GM19239 (cell line): ENCODE results near the gene CLCN5.

Experiments
- DNase-seq: peaks from one replicate; pipeline ENCODE4 v3.0.0; 2011; ENCODE audit warnings: low spot score; ENCODE audit not compliant: insufficient read length
- FAIRE-seq: peaks from 2 replicates; lab custom pipeline; 2011; peaks lifted over from hg19 to GRCh38; lab: Jason Lieb, UNC

CLCN5 gene

GRCh38 chrX:49930039-49930438, 7.6 kb downstream of the CLCN5 start:
- FAIRE-seq (no peak), DNase-seq (no peak)

DNA sequence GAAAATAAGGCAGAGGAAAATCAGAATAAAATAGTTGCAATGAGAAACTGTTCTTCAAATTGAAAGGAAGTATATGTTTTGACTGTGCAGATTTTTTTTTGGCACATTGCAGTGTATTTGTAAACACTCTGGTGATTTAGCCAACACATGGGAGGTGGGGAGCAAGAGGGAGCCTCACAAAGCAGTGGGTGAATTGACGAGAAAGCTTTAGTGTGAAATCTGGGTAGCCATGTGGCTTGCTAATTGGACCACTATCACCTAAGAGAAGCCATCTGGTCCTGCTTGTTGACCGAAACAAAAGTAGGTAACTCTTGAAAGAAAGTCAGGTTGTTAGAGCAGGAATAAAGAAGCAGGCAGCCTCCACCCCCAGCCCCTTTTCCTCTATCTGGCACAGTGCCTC, 10.4 kb downstream of the CLCN5 start:
- FAIRE-seq (no peak), DNase-seq (no peak)

DNA sequence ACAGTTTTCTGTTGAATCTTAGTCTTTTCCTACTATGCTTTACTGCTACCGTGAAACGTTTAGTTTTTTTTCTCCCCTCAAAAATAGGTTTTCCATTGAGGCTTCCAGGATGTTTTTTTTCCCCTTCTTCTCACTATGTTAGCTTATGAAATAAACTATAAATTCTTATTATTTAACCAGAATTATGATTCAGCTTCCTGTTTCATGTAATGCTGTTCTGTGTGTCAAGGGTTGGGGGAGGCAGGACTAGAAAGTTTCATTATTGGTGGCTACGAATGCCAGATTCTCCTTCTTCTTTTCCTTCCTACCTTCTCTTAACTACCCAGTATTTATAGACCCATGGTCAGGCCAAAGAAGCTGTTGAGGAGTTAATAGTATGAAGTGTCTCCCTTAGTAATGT, 11.8 kb downstream of the CLCN5 start:
- no peak for FAIRE-seq
- no peak for DNase-seq

- FAIRE-seq (no peak), DNase-seq (no peak)
These were observed 12.3 kb downstream of the CLCN5 start for GRCh38 chrX:49934729-49935128.

DNA sequence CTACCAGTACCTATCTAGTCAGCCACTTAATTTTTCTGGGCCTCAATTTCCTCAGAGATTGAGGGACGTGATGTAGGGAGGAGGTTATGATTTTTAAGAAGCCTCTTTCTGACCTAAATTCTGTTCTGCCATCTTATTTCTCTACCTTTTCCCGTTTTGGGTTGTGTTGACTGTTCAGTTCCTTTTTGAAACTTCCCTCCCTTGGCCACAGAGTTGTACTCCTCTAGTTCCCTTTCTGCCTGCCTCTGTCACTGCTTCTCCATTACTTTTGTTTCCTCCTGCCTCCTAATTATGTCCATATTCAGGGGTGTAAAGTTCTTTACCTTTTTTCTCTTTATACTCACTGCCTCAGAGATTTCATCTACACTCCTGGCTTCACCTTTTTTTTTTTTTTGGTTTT, 25.4 kb downstream of the CLCN5 start:
- FAIRE-seq (peak; percentile 72), DNase-seq (no peak)

GRCh38 chrX:49949961-49950360, 27.6 kb downstream of the CLCN5 start:
- DNase-seq (no peak), FAIRE-seq (no peak)

DNA sequence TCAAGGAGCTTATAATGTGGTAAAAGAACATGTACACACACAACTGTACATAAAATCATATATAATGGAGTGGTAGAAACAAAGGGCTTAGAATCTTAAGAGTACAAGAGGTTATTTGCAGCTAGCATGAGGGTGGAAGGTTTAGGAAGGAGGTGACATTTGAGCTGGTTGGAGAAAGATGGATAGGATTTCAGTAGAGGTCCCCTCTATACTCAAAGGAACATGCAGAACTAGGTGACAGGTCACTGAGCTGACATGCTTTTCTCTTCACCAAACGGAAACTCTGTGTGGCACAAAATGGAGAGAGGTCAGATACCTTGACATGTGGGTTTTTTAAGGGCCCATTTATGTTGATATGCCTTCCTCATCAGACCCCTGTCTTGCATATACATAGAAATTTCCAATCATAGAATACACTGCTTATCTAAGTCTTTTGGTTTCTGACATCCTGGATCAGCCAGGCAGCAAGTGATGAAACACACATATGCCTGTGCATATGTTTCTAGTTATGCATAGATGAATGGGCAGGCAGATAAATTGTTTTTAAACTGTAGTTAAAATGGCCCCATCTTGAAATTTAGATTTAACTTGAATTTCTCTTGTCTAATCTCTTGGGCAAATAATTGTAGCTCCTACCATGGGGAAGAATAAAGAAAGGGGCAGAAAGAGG, 29.3 kb downstream of the CLCN5 start:
- FAIRE-seq, result no peak
- no peak for DNase-seq

DNA sequence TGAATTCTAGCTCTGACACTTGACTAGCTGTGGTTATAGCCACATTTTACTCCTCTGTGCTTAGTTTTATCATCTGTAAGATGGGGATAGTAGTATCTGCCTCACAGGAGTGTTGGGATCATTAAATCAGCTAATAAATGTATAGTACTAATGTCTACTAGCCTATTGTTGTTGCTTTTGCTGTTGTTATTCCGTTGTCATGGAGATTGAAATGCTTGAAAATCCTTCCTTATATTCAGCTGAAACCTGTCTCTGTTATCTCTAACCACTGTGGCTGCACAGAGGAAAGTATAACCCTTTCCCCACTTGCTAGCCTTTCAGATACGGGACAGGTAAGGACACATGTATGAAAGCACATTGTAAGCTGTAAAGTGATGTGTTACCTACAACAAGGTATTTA, 33.9 kb downstream of the CLCN5 start:
- no peak for DNase-seq
- FAIRE-seq, result no peak

GRCh38 chrX:49958727-49959485, 36.5 kb downstream of the CLCN5 start:
- FAIRE-seq (peak; percentile 33), DNase-seq (no peak)

GRCh38 chrX:49959602-49960001, 37.2 kb downstream of the CLCN5 start:
- DNase-seq (no peak), FAIRE-seq (no peak)

GRCh38 chrX:49960061-49960460, 37.7 kb downstream of the CLCN5 start:
- no peak for FAIRE-seq
- DNase-seq, result no peak

GRCh38 chrX:49970674-49971073, 48.3 kb downstream of the CLCN5 start:
- DNase-seq (no peak), FAIRE-seq (peak; percentile 64)

DNA sequence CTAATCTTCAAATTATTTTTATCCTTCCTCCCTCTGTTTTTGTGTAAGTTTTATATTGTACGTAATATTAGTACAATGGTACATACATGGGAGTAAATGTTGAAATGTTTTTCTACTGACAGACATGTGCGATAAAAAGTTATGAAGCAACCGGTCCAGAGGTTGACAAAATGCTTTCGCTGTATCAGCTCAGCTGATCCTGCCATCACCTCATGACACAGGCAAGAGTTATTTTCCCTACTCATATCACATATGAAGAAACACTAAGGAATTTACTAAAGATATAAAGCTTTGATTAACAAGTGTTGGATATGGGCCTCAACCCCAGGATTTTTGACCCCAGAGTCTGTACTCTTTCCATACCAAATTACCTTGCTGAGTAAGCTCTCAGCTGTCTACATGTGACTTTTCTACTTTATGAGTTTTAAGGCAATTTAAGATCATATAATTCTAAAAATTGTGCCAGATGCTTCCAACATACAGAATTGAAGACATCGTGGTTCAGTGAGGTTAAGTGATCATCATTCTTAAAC, 50.0 kb downstream of the CLCN5 start:
- no peak for DNase-seq
- FAIRE-seq, result peak; percentile 18

- FAIRE-seq, result no peak
- DNase-seq, result no peak
These were observed 54.3 kb downstream of the CLCN5 start for GRCh38 chrX:49976682-49977197.

GRCh38 chrX:49977319-49978090, 55.1 kb downstream of the CLCN5 start:
- no peak for DNase-seq
- peak; percentile 58 for FAIRE-seq

DNA sequence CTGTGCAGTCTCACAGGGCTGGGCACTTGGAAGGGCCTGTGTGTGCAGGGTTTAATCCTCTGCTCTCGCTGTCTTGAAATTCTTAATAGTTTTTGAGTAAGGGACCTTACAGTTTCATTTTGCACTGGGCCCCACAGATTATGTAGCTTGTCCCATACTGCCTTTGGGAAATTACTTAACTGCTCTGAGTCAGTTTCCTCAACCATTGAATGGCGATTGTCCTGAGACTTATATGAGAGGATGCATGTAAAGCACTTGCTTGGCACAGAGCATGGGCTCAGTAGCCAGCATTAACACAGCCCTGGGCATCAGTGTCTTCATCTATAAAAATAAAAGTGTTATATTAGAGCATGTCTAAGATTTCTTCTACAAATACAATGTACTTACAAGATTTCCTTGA, 55.8 kb downstream of the CLCN5 start:
- FAIRE-seq (no peak), DNase-seq (no peak)

- no peak for FAIRE-seq
- DNase-seq, result no peak
These were observed 63.7 kb downstream of the CLCN5 start for GRCh38 chrX:49986058-49986457.

GRCh38 chrX:49987651-49988050, 65.3 kb downstream of the CLCN5 start:
- no peak for DNase-seq
- no peak for FAIRE-seq

- no peak for DNase-seq
- no peak for FAIRE-seq
These were observed 65.7 kb downstream of the CLCN5 start for GRCh38 chrX:49988143-49988542.

- DNase-seq (no peak), FAIRE-seq (no peak)
These were observed 69.4 kb downstream of the CLCN5 start for GRCh38 chrX:49991758-49992157.

DNA sequence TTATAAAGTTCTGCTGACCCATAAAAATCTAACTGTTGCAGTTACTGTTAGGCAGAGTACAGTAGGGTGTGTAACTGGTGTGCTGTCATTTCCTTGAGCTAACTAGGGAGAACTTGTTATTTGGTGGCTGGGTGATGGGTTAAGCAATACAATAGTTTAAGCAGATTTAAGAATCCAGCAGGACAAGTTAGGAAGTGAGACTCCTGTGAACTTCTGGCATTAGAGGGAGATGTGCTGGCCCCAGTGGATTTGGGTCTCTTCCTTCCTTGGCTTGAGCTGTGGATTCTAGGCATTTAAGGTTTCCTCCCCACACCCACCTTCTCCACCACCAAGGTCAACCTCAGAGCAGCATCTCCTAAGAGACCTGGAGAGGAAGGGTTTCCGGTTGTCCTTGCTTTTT, 70.5 kb downstream of the CLCN5 start:
- DNase-seq (no peak), FAIRE-seq (no peak)
